ENCODE measurements around the gene TSPAN3.
A peak's percentile ranks its signal among the peaks of the same experiment; 100 is the strongest.

The TSPAN3 gene

GRCh38 chr15:77034695-77035489, 36.0 kb downstream of the TSPAN3 start:
- peak in 7 of 58 donors; percentile 18 to 54 (median 38) for DNase-seq

- no peak for DNase-seq
These were observed 36.9 kb downstream of the TSPAN3 start for GRCh38 chr15:77033729-77034671.

GRCh38 chr15:77033417-77033728, 37.5 kb downstream of the TSPAN3 start:
- DNase-seq, result no peak

- no peak for DNase-seq
These were observed 38.1 kb downstream of the TSPAN3 start for GRCh38 chr15:77032647-77033416.

- DNase-seq, result no peak
These were observed 38.8 kb downstream of the TSPAN3 start for GRCh38 chr15:77032052-77032646.

- DNase-seq, result peak in 1 of 58 donors; percentile 23
These were observed 39.4 kb downstream of the TSPAN3 start for GRCh38 chr15:77031376-77032050.

GRCh38 chr15:77030928-77031375, 40.0 kb downstream of the TSPAN3 start:
- no peak for DNase-seq

GRCh38 chr15:77030048-77030927, 40.6 kb downstream of the TSPAN3 start:
- DNase-seq, result no peak

- no peak for DNase-seq
These were observed 41.5 kb downstream of the TSPAN3 start for GRCh38 chr15:77029166-77030047.

GRCh38 chr15:77028451-77029165, 42.3 kb downstream of the TSPAN3 start:
- no peak for DNase-seq

GRCh38 chr15:77027697-77028450, 43.0 kb downstream of the TSPAN3 start:
- no peak for DNase-seq

GRCh38 chr15:77027111-77027696, 43.7 kb downstream of the TSPAN3 start:
- no peak for DNase-seq

GRCh38 chr15:77026501-77027110, 44.3 kb downstream of the TSPAN3 start:
- DNase-seq, result no peak

- no peak for DNase-seq
These were observed 44.9 kb downstream of the TSPAN3 start for GRCh38 chr15:77025941-77026411.

- DNase-seq, result no peak
These were observed 45.6 kb downstream of the TSPAN3 start for GRCh38 chr15:77025083-77025901.
